ENCODE data around the gene RIPOR3. TPM values are rescaled to one million over a fixed set of nuclear protein-coding genes. Genes with fewer than 3 reads are reported as not detected.
"Not testable (repeated sequence)": the region's sequence is repeated elsewhere in the genome, so short reads cannot be mapped to it uniquely, and the experiment has no call there.

The RIPOR3 gene
- total RNA-seq, 1 donor from 2014 or later = not detected

GRCh38 chr20:50724851-50725723 is 33.7 kb upstream of the RIPOR3 start:
- intact Hi-C loops (cut with micrococcal nuclease) = no loop called here

GRCh38 chr20:50724112-50724725 is 32.9 kb upstream of the RIPOR3 start:
- intact Hi-C loops (cut with micrococcal nuclease) = no loop called here

GRCh38 chr20:50723672-50724071 is 32.3 kb upstream of the RIPOR3 start:
- intact Hi-C loops (cut with micrococcal nuclease) = no loop called here

- intact Hi-C loops (cut with micrococcal nuclease) = no loop called here
Measured at GRCh38 chr20:50722424-50723155, 31.2 kb upstream of the RIPOR3 start.

- intact Hi-C loops (cut with micrococcal nuclease) = no loop called here
Measured at GRCh38 chr20:50721881-50722281, 30.5 kb upstream of the RIPOR3 start.

GRCh38 chr20:50720582-50720981 is 29.2 kb upstream of the RIPOR3 start:
- intact Hi-C loops (cut with micrococcal nuclease) = no loop called here

- intact Hi-C loops (cut with micrococcal nuclease) = no loop called here
Measured at GRCh38 chr20:50720026-50720425, 28.7 kb upstream of the RIPOR3 start.

GRCh38 chr20:50719328-50719727 is 28.0 kb upstream of the RIPOR3 start:
- intact Hi-C loops (cut with micrococcal nuclease) = no loop called here

GRCh38 chr20:50717974-50718761 is 26.8 kb upstream of the RIPOR3 start:
- intact Hi-C loops (cut with micrococcal nuclease) = no loop called here

- intact Hi-C loops (cut with micrococcal nuclease) = no loop called here
Measured at GRCh38 chr20:50717312-50717711, 26.0 kb upstream of the RIPOR3 start.

GRCh38 chr20:50716518-50716917 is 25.2 kb upstream of the RIPOR3 start:
- intact Hi-C loops (cut with micrococcal nuclease) = no loop called here

- intact Hi-C loops (cut with micrococcal nuclease) = no loop called here
Measured at GRCh38 chr20:50715694-50716093, 24.4 kb upstream of the RIPOR3 start.

- intact Hi-C loops (cut with micrococcal nuclease) = not testable (repeated sequence)
Measured at GRCh38 chr20:50714426-50714825, 23.1 kb upstream of the RIPOR3 start.

- intact Hi-C loops (cut with micrococcal nuclease) = no loop called here
Measured at GRCh38 chr20:50713657-50714101, 22.3 kb upstream of the RIPOR3 start.

- intact Hi-C loops (cut with micrococcal nuclease) = no loop called here
Measured at GRCh38 chr20:50712771-50713656, 21.7 kb upstream of the RIPOR3 start.

GRCh38 chr20:50711113-50711825 is 19.9 kb upstream of the RIPOR3 start:
- intact Hi-C loops (cut with micrococcal nuclease) = no loop called here

GRCh38 chr20:50710492-50711063 is 19.2 kb upstream of the RIPOR3 start:
- intact Hi-C loops (cut with micrococcal nuclease) = no loop called here

- intact Hi-C loops (cut with micrococcal nuclease) = no loop called here
Measured at GRCh38 chr20:50709636-50709973, 18.3 kb upstream of the RIPOR3 start.

Measured in T-helper 1 cell treated with Interleukin-12 subunit alpha and Interleukin-12 subunit beta and Interleukin-4 antibody, amounts not matched to agents 30 ng/mL and 1 ng/mL, for 36 hours (primary cell).